Gastroesophageal sphincter (tissue), 3 donors: Measurements from ENCODE around the gene LSAMP.

Source experiments
- CTCF ChIP-seq, 4 experiments: fragments of 200-600 bp in 2 of 4; fragments of 450-650 bp in 2 of 4; sonication (generic) in 1 of 4; IDR thresholded peaks; one replicate each; pipeline ENCODE4 v1.5.1; 2017 to 2019; ENCODE audit warnings: antibody characterized with exemption in 4 of 4, mild to moderate bottlenecking in 2 of 4, moderate library complexity in 2 of 4
- POLR2A ChIP-seq, 2 donors: fragments of 450-650 bp; IDR thresholded peaks; one replicate each; pipeline ENCODE4 v1.6.1; 2017; ENCODE audit warnings: antibody characterized with exemption in 2 of 2, mild to moderate bottlenecking in 2 of 2, moderate library complexity in 1 of 2

DNA sequence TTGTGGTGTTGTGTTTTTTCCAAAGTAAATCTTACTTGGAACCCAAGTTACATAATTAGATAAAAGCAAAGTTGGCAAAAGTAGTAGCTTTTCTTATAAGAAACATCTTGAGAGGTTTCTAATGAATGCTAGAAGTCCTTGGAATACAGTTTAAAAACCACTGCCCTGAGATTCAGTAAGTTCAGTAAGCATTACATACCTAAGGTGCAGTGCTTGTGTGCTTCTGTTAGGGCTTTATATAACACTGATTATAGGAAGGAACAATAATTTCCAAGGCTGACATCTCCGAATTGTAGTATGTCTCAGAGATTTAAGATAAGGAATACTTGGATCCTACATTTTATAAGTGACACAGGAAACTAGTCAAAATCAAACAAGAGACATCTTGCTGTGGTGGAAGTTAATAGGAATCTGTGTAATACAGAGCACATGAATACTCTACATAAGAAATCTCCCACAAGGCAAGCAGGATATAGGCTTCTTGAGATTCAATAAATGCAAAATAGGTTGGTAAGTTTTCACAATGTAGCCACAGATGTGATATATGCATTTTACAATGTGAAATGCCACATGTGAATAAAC lies 268.2 kb downstream of the LSAMP start:
- TF ChIP-seq POLR2A (IDR thresholded peaks at IDR 0.05) = no peak
- no peak for TF ChIP-seq CTCF (IDR thresholded peaks at IDR 0.05)
